Neural cell (in vitro differentiated cells): ENCODE data around the gene STK24. TPM values are rescaled to one million over a fixed set of nuclear protein-coding genes. Genes with fewer than 3 reads are reported as not detected.

Experiments used
- H2AFZ ChIP-seq: fragments of 200-600, 300-800 bp; sonication (generic), shearing (Covaris generic); 2 replicates; pipeline ENCODE4 v1.6.0; 2014; ENCODE audit warnings: low read depth, mild to moderate bottlenecking, antibody characterized with exemption, low read length, moderate library complexity
- H3F3A ChIP-seq: fragments of 200-600 bp; shearing (Covaris generic); 2 replicates; pipeline ENCODE4 v1.6.1; 2016; ENCODE audit warnings: mild to moderate bottlenecking, moderate library complexity, mixed read lengths, antibody characterized with exemption, low read length; ENCODE audit not compliant: insufficient read depth, poor library complexity, severe bottlenecking
- H3K27ac ChIP-seq: fragments of 200-600, 300-800 bp; sonication (generic), shearing (Covaris generic); 2 replicates; pipeline ENCODE4 v1.5.1; 2014; ENCODE audit warnings: mild to moderate bottlenecking, low read length, moderate library complexity
- H3K27me3 ChIP-seq: fragments of 300-800, 200-600 bp; sonication (generic), shearing (Covaris generic); 2 replicates; pipeline ENCODE4 v1.6.0; 2014; ENCODE audit warnings: mild to moderate bottlenecking, low read depth, low read length, moderate library complexity; ENCODE audit not compliant: insufficient read depth
- H3K36me3 ChIP-seq: fragments of 300-800, 200-600 bp; sonication (generic), shearing (Covaris generic); 2 replicates; pipeline ENCODE4 v1.5.1; 2014; ENCODE audit warnings: mild to moderate bottlenecking, antibody characterized with exemption, low read length, moderate library complexity; ENCODE audit not compliant: insufficient read depth
- H3K4me2 ChIP-seq: fragments of 300-800, 200-600 bp; sonication (generic), shearing (Covaris generic); 2 replicates; pipeline ENCODE4 v1.6.0; 2014; ENCODE audit warnings: mild to moderate bottlenecking, low read length
- H3K4me3 ChIP-seq: fragments of 300-800, 200-600 bp; sonication (generic), shearing (Covaris generic); 2 replicates; pipeline ENCODE4 v1.5.1; 2014; ENCODE audit warnings: mild to moderate bottlenecking, low read length, moderate library complexity
- H3K79me2 ChIP-seq: fragments of 200-600 bp; shearing (Covaris generic); replicated peaks from 2 replicates; pipeline ENCODE4 v1.6.0; 2014; ENCODE audit warnings: mild to moderate bottlenecking, low read length, moderate library complexity; ENCODE audit not compliant: insufficient read depth
- H3K9ac ChIP-seq: fragments of 300-800, 200-600 bp; sonication (generic), shearing (Covaris generic); 2 replicates; pipeline ENCODE4 v1.6.1; 2016; ENCODE audit warnings: mild to moderate bottlenecking, low read length, mixed read lengths
- H3K9me2 ChIP-seq: fragments of 200-600 bp; shearing (Covaris generic); 2 replicates; pipeline ENCODE4 v1.6.1; 2016; ENCODE audit warnings: mild to moderate bottlenecking, low read length, mixed read lengths; ENCODE audit not compliant: insufficient read depth
- H3K9me3 ChIP-seq: fragments of 200-600, 300-800 bp; sonication (generic), shearing (Covaris generic); 2 replicates; pipeline ENCODE4 v1.6.1; 2016; ENCODE audit warnings: mild to moderate bottlenecking, mixed run types, low read length, moderate library complexity, mixed read lengths
- H4K20me1 ChIP-seq: fragments of 200-600 bp; shearing (Covaris generic); 2 replicates; pipeline ENCODE4 v1.6.1; 2016; ENCODE audit warnings: mild to moderate bottlenecking, mixed run types; ENCODE audit not compliant: insufficient read depth
- EP300 ChIP-seq: fragments of 450-650 bp; conservative IDR thresholded peaks from 2 replicates; pipeline ENCODE4 v1.6.1; 2014; ENCODE audit warnings: antibody characterized with exemption, mild to moderate bottlenecking, moderate library complexity; ENCODE audit not compliant: poor library complexity, severe bottlenecking
- EZH2 ChIP-seq: fragments of 200-600, 300-800 bp; shearing (Covaris generic), sonication (generic); IDR thresholded peaks from 2 replicates; pipeline ENCODE4 v1.6.1; 2014; ENCODE audit warnings: antibody characterized with exemption, low read length, borderline replicate concordance, mild to moderate bottlenecking; ENCODE audit not compliant: insufficient read depth, poor library complexity, severe bottlenecking
- MXI1 ChIP-seq: fragments of 450-650 bp; conservative IDR thresholded peaks from 2 replicates; pipeline ENCODE4 v1.6.1; 2014; ENCODE audit warnings: antibody characterized with exemption, mild to moderate bottlenecking; ENCODE audit not compliant: poor library complexity, severe bottlenecking
- POLR2AphosphoS5 ChIP-seq: IDR thresholded peaks from 2 replicates; pipeline ENCODE4 v1.6.1; 2012
- RAD21 ChIP-seq: fragments of 450-650 bp; conservative IDR thresholded peaks from 2 replicates; pipeline ENCODE4 v1.6.1; 2014; ENCODE audit warnings: antibody characterized with exemption, mild to moderate bottlenecking, moderate library complexity
- SMC3 ChIP-seq: fragments of 450-650 bp; conservative IDR thresholded peaks from 2 replicates; pipeline ENCODE4 v1.6.1; 2014; ENCODE audit warnings: antibody characterized with exemption, mild to moderate bottlenecking, moderate library complexity; ENCODE audit not compliant: poor library complexity
- TAF1 ChIP-seq: IDR thresholded peaks from 2 replicates; pipeline ENCODE4 v1.6.1; 2012; ENCODE audit warnings: low read depth
- polyA plus RNA-seq: library from polyadenylated mRNA; depleted of rRNA; stranded (reverse); fragments of >200 nt; gene quantifications from 2 replicates; pipeline ENCODE4 v1.2.3, GENCODE V29; 2014
- TF ChIP-seq, protein P1 (sequence below): IDR thresholded peaks from 2 replicates; pipeline ENCODE4 v1.6.1; 2012; ENCODE audit warnings: borderline replicate concordance
- TF ChIP-seq, protein P2 (sequence below): fragments of 450-650 bp; IDR thresholded peaks from 2 replicates; pipeline ENCODE4 v1.5.1; 2014; ENCODE audit warnings: antibody characterized with exemption, mild to moderate bottlenecking, moderate library complexity; ENCODE audit not compliant: poor library complexity, severe bottlenecking

STK24 gene
- polyA plus RNA-seq, 1 donor from 2014 or later, result 66.0 TPM

DNA sequence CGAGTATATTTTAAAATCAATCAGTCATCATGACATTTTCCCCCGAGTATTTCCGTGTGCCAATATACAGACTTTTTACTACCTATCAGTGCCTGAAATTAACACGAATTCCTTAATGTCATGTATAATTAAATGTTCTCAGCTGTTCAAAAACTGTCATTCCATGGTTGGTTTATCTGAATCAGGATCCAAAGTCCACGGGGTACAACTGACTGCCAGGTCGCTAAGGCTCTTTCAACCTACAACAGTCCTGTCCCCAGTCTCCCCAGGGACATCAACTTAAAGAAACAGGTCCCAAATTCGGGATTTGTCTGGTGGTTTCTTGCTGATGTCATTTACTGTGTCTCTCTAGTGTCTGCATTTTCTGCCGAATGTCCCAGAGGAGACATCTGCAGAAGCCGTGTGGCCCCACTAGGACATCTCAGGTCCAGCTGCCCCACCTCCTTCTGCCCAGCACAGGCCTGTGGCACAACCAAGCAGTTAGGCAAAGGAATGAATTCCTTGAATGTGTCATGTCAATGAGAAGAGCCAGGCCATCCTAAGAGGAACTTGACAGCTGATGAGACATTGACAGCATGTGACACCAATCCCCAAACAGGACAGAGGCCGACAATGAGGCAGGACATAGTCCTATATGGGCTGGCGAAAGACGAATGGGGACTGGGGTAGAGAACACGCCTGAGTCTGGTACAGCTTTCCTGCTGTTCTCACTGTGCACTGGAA lies 109.5 kb downstream of the STK24 start:
- no peaks in the 10 kb centered on the region for H3K36me3 ChIP-seq
- H3K27me3 ChIP-seq, result no peaks in the 10 kb centered on the region
- H3K4me2 ChIP-seq, result no peak overlapping the region
- no peak overlapping the region for H3K9ac ChIP-seq
- H3F3A ChIP-seq, result no peaks in the 10 kb centered on the region
- no peaks in the 10 kb centered on the region for H3K9me2 ChIP-seq
- H4K20me1 ChIP-seq, result no peaks in the 10 kb centered on the region
- TF ChIP-seq EP300 (no peak), SMC3 (no peak), POLR2AphosphoS5 (no peak), MXI1 (no peak), TAF1 (no peak), RAD21 (no peak), EZH2 (no peak)
- TF ChIP-seq, protein P1, sequence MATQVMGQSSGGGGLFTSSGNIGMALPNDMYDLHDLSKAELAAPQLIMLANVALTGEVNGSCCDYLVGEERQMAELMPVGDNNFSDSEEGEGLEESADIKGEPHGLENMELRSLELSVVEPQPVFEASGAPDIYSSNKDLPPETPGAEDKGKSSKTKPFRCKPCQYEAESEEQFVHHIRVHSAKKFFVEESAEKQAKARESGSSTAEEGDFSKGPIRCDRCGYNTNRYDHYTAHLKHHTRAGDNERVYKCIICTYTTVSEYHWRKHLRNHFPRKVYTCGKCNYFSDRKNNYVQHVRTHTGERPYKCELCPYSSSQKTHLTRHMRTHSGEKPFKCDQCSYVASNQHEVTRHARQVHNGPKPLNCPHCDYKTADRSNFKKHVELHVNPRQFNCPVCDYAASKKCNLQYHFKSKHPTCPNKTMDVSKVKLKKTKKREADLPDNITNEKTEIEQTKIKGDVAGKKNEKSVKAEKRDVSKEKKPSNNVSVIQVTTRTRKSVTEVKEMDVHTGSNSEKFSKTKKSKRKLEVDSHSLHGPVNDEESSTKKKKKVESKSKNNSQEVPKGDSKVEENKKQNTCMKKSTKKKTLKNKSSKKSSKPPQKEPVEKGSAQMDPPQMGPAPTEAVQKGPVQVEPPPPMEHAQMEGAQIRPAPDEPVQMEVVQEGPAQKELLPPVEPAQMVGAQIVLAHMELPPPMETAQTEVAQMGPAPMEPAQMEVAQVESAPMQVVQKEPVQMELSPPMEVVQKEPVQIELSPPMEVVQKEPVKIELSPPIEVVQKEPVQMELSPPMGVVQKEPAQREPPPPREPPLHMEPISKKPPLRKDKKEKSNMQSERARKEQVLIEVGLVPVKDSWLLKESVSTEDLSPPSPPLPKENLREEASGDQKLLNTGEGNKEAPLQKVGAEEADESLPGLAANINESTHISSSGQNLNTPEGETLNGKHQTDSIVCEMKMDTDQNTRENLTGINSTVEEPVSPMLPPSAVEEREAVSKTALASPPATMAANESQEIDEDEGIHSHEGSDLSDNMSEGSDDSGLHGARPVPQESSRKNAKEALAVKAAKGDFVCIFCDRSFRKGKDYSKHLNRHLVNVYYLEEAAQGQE, result no peak
- TF ChIP-seq, protein P2, sequence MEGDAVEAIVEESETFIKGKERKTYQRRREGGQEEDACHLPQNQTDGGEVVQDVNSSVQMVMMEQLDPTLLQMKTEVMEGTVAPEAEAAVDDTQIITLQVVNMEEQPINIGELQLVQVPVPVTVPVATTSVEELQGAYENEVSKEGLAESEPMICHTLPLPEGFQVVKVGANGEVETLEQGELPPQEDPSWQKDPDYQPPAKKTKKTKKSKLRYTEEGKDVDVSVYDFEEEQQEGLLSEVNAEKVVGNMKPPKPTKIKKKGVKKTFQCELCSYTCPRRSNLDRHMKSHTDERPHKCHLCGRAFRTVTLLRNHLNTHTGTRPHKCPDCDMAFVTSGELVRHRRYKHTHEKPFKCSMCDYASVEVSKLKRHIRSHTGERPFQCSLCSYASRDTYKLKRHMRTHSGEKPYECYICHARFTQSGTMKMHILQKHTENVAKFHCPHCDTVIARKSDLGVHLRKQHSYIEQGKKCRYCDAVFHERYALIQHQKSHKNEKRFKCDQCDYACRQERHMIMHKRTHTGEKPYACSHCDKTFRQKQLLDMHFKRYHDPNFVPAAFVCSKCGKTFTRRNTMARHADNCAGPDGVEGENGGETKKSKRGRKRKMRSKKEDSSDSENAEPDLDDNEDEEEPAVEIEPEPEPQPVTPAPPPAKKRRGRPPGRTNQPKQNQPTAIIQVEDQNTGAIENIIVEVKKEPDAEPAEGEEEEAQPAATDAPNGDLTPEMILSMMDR, result no peak
- H3K9me3 ChIP-seq, result no peaks in the 10 kb centered on the region
- no peaks in the 10 kb centered on the region for H3K79me2 ChIP-seq
- no peak overlapping the region for H2AFZ ChIP-seq
- H3K4me3 ChIP-seq, result no peak overlapping the region
- H3K27ac ChIP-seq, result no peak overlapping the region

DNA sequence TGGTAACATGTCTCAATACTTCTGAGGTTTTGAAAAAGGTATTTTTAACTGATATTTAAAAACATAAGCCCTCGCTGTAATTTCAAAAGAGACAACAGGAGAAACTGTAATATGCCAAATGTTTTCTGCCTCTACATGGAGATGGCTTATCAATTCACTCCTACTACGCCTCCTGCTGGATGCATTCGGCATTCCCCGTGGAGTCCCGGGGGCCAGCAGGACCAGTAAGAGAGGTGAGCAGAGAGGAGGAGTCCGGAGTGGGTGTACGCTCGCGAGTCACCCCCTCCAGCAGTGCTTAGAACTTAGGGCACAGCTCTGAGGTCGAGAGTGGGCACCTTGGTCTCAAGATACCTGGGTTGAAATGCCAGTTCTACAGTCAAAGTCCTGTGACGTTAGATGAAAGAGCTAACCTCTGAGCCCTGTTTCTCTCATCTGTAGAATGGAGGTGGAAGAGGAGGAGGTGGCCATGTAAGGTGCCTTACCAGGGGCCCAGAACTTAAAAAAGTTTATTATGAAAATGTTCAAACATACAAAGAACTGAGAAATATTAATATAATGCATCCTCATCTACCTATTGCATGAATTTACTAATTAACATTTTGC lies 110.2 kb downstream of the STK24 start:
- Histone ChIP-seq H4K20me1 (no peaks in the 10 kb centered on the region), H3K27ac (no peak overlapping the region), H3K79me2 (no peaks in the 10 kb centered on the region), H3F3A (no peaks in the 10 kb centered on the region), H3K9ac (no peak overlapping the region), H3K9me2 (no peaks in the 10 kb centered on the region), H3K4me3 (no peak overlapping the region), H3K36me3 (no peaks in the 10 kb centered on the region), H2AFZ (no peak overlapping the region), H3K9me3 (no peaks in the 10 kb centered on the region), H3K4me2 (no peak overlapping the region), H3K27me3 (no peaks in the 10 kb centered on the region)
- TF ChIP-seq MXI1 (no peak), RAD21 (no peak), EP300 (no peak), TAF1 (no peak), EZH2 (no peak), POLR2AphosphoS5 (no peak), SMC3 (no peak)
- TF ChIP-seq, protein P1, result no peak
- TF ChIP-seq, protein P2, result no peak
